Measurements from ENCODE around the gene RGCC. TPM values are rescaled to one million over a fixed set of nuclear protein-coding genes. Genes with fewer than 3 reads are reported as not detected.

Gene RGCC
- total and polyA plus RNA-seq, 2 donors (not counting 3 experiments of a cell fraction or from before 2014, with no cell fraction given): 112 to 138 TPM

DNA sequence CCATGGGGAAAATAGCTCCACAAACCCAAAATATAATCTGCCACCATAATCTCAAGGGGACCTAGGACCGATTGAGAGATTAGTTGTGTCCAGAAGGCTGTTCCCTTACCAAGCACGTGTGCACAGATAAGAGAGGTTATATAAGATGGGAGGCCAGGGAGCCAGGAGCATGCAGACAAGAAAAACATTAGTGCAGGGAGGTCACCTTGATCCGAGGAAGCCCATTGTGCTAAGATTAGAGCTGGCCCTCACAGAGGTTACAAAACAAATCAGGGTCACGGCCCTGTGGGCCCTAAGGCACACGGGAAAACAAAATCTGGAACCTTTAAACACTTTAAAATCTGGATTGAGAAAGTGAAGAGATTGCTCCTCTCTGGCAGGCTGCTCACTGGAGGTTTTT lies 37.7 kb downstream of the RGCC start:
- no TSS peak for BruUV-seq (replicated peaks)
- Histone ChIP-seq H3K4me1 (ENCODE audit: control insufficient read depth, extremely low read depth, insufficient read depth, low read length) (peaks cover 4% of the 10 kb centered on the region), H3K27ac (ENCODE audit: insufficient read depth, low read depth, low read length) (no peak overlapping the region), H3K9me1 (replicated peaks; ENCODE audit: control insufficient read depth, extremely low read depth, insufficient read depth, low read length) (no peaks in the 10 kb centered on the region), H3K4me2 (ENCODE audit: insufficient read depth, low read length) (no peak overlapping the region), H3K9me3 (replicated peaks; ENCODE audit: control insufficient read depth, insufficient read depth, low read length) (no peaks in the 10 kb centered on the region), H3K4me3 (replicated peaks in 1 of 3; ENCODE audit: insufficient read depth in 1 of 3, low read depth in 1 of 3, low read length in 3 of 3) (no peak overlapping the region), H3K36me3 (ENCODE audit: control insufficient read depth in 2 of 2, extremely low read depth in 1 of 2, insufficient read depth in 2 of 2, low read length in 2 of 2) (no peaks in the 10 kb centered on the region), H2AFZ (ENCODE audit: low read depth, low read length) (no peak overlapping the region), H3K27me3 (ENCODE audit: control insufficient read depth in 2 of 2, insufficient read depth in 2 of 2, low read length in 2 of 2) (peaks cover 4 to 5% of the 10 kb centered on the region in 2 experiments), H3K9ac (replicated peaks; ENCODE audit: extremely low read depth, insufficient read depth, low read length) (no peak overlapping the region), H3K79me2 (ENCODE audit: control insufficient read depth, insufficient read depth, low read length) (no peaks in the 10 kb centered on the region), H4K20me1 (replicated peaks; ENCODE audit: control insufficient read depth, extremely low read depth, insufficient read depth, low read length) (no peaks in the 10 kb centered on the region)
- FAIRE-seq (no peak), DNase-seq (ENCODE audit: low read depth, low spot score) (no peak)
- TF ChIP-seq POLR2AphosphoS5 (IDR thresholded peaks at IDR 0.05; ENCODE audit: insufficient read depth, low read depth, low read length) (no peak), EZH2 (IDR thresholded peaks at IDR 0.05; ENCODE audit: borderline replicate concordance, low read depth, low read length, severe bottlenecking) (no peak), GATA2 (IDR thresholded peaks at IDR 0.05; ENCODE audit: insufficient read depth, insufficient read length, low read depth, low read length) (no peak), JUN (IDR thresholded peaks at IDR 0.05; ENCODE audit: borderline replicate concordance, insufficient read depth, insufficient read length, low read depth) (no peak), MYC (IDR thresholded peaks at IDR 0.05; ENCODE audit: low read depth, low read length) (no peak), POLR2A (IDR thresholded peaks at IDR 0.05; ENCODE audit: low read depth, low read length) (no peak), FOS (IDR thresholded peaks at IDR 0.05; ENCODE audit: borderline replicate concordance, insufficient read depth, low read length) (no peak)
- TF ChIP-seq, protein P1, sequence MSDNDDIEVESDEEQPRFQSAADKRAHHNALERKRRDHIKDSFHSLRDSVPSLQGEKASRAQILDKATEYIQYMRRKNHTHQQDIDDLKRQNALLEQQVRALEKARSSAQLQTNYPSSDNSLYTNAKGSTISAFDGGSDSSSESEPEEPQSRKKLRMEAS (IDR thresholded peaks at IDR 0.05; ENCODE audit: insufficient read depth, insufficient read length): no peak
- TF ChIP-seq, protein P2, sequence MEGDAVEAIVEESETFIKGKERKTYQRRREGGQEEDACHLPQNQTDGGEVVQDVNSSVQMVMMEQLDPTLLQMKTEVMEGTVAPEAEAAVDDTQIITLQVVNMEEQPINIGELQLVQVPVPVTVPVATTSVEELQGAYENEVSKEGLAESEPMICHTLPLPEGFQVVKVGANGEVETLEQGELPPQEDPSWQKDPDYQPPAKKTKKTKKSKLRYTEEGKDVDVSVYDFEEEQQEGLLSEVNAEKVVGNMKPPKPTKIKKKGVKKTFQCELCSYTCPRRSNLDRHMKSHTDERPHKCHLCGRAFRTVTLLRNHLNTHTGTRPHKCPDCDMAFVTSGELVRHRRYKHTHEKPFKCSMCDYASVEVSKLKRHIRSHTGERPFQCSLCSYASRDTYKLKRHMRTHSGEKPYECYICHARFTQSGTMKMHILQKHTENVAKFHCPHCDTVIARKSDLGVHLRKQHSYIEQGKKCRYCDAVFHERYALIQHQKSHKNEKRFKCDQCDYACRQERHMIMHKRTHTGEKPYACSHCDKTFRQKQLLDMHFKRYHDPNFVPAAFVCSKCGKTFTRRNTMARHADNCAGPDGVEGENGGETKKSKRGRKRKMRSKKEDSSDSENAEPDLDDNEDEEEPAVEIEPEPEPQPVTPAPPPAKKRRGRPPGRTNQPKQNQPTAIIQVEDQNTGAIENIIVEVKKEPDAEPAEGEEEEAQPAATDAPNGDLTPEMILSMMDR (IDR thresholded peaks at IDR 0.05; ENCODE audit: extremely low read depth in 1 of 2, insufficient read depth in 1 of 2, low read depth in 1 of 2, low read length in 2 of 2): no peak
- ChIA-PET CTCF (no interaction called here), POLR2A (no interaction called here)
- intact Hi-C loops (cut with micrococcal nuclease): no loop called here
- dilution Hi-C loops (cut with MboI; ENCODE audit: extremely low pct_ligation_motif_present, low sequenced_read_pairs): no loop called here
